DND-41 (cell line): Measurements from ENCODE around the gene METAP2.

Experiments used
- ATAC-seq: fragments of 200-7000 bp; cut with Tn5 transposase; 3 replicates; pipeline ENCODE4 v1.9.1; 2021; ENCODE audit warnings: low read depth; ENCODE audit not compliant: insufficient read depth
- DNase-seq: peaks from one replicate; pipeline ENCODE4 v3.0.0-alpha.2; 2020
- H2AFZ ChIP-seq: 2 replicates; pipeline ENCODE4 v1.6.0; 2012; ENCODE audit warnings: low read depth, low read length
- H3K27ac ChIP-seq: 2 replicates; pipeline ENCODE4 v1.5.1; 2012; ENCODE audit warnings: low read length, inconsistent platforms
- H3K27me3 ChIP-seq: fragments of 200-600 bp; sonication (generic); 2 replicates; pipeline ENCODE4 v1.6.0; 2012; ENCODE audit warnings: low read length, mild to moderate bottlenecking, inconsistent platforms; ENCODE audit not compliant: insufficient read depth, poor library complexity
- H3K36me3 ChIP-seq: 2 replicates; pipeline ENCODE4 v1.5.1; 2012; ENCODE audit warnings: low read length, inconsistent platforms; ENCODE audit not compliant: insufficient read depth
- H3K4me1 ChIP-seq: 2 replicates; pipeline ENCODE4 v1.5.1; 2012; ENCODE audit warnings: mild to moderate bottlenecking, low read length; ENCODE audit not compliant: insufficient read depth
- H3K4me2 ChIP-seq: 2 replicates; pipeline ENCODE4 v1.6.0; 2012; ENCODE audit warnings: mild to moderate bottlenecking, moderate library complexity, low read length, inconsistent platforms; ENCODE audit not compliant: insufficient read depth
- H3K4me3 ChIP-seq, 2 experiments: fragments of 200-600 bp in 1 of 2; shearing (Covaris generic) in 1 of 2; 2 replicates each; pipeline ENCODE4 v1.5.1; 2012 to 2016; ENCODE audit warnings: inconsistent platforms in 2 of 2, low read length in 2 of 2, mild to moderate bottlenecking in 2 of 2, low read depth in 1 of 2, moderate library complexity in 1 of 2
- H3K79me2 ChIP-seq: 2 replicates; pipeline ENCODE4 v1.6.0; 2012; ENCODE audit warnings: low read length, inconsistent platforms; ENCODE audit not compliant: insufficient read depth
- H3K9ac ChIP-seq: 2 replicates; pipeline ENCODE4 v1.6.0; 2012; ENCODE audit warnings: low read depth, mild to moderate bottlenecking, inconsistent platforms, low read length, moderate library complexity
- H3K9me3 ChIP-seq: 2 replicates; pipeline ENCODE4 v1.5.1; 2012; ENCODE audit warnings: low read length, moderate library complexity, mild to moderate bottlenecking, inconsistent platforms; ENCODE audit not compliant: insufficient read depth, severe bottlenecking
- H4K20me1 ChIP-seq: 2 replicates; pipeline ENCODE4 v1.6.0; 2012; ENCODE audit warnings: low read length; ENCODE audit not compliant: insufficient read depth
- EZH2 ChIP-seq: IDR thresholded peaks from 3 replicates; pipeline ENCODE4 v1.6.1; 2012; ENCODE audit warnings: borderline replicate concordance, low read depth, mild to moderate bottlenecking, moderate library complexity, low read length, inconsistent platforms; ENCODE audit not compliant: severe bottlenecking
- TF ChIP-seq, protein P1 (sequence below): IDR thresholded peaks from 2 replicates; pipeline ENCODE4 v1.5.1; 2012; ENCODE audit warnings: borderline replicate concordance, low read length, moderate library complexity, mild to moderate bottlenecking; ENCODE audit not compliant: poor library complexity, severe bottlenecking; ENCODE audit errors: extremely low read depth

METAP2 gene

DNA sequence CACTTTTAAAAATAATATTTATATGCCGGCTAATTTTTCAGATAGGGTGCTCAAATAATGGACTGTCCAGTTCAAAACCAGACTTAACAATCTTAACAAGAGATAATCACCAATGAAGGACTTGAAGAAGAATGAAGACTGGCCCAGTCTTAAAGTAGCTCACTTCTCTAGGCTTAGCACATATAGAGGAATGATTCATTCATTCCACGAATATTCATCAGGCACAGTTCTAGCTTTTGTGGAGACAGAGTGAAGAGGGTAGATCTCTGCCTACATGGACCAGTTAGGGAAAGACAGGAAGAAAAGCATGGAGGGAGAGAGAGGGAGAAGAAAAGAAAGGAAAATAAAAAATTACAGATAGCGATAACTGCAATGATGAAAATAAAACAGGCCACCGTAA is 42.8 kb upstream of the METAP2 start:
- ATAC-seq (no peak), DNase-seq (no peak)
- no peak for TF ChIP-seq EZH2
- TF ChIP-seq, protein P1, sequence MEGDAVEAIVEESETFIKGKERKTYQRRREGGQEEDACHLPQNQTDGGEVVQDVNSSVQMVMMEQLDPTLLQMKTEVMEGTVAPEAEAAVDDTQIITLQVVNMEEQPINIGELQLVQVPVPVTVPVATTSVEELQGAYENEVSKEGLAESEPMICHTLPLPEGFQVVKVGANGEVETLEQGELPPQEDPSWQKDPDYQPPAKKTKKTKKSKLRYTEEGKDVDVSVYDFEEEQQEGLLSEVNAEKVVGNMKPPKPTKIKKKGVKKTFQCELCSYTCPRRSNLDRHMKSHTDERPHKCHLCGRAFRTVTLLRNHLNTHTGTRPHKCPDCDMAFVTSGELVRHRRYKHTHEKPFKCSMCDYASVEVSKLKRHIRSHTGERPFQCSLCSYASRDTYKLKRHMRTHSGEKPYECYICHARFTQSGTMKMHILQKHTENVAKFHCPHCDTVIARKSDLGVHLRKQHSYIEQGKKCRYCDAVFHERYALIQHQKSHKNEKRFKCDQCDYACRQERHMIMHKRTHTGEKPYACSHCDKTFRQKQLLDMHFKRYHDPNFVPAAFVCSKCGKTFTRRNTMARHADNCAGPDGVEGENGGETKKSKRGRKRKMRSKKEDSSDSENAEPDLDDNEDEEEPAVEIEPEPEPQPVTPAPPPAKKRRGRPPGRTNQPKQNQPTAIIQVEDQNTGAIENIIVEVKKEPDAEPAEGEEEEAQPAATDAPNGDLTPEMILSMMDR, result no peak
- Histone ChIP-seq H3K9me3 (no peaks in the 10 kb centered on the region), H3K27ac (no peak overlapping the region), H3K79me2 (no peaks in the 10 kb centered on the region), H3K4me3 (no peak overlapping the region), H3K27me3 (no peaks in the 10 kb centered on the region), H3K4me1 (peaks cover 12% of the 10 kb centered on the region), H4K20me1 (no peaks in the 10 kb centered on the region), H3K4me2 (no peak overlapping the region), H3K36me3 (no peaks in the 10 kb centered on the region), H2AFZ (no peak overlapping the region), H3K9ac (no peak overlapping the region)

DNA sequence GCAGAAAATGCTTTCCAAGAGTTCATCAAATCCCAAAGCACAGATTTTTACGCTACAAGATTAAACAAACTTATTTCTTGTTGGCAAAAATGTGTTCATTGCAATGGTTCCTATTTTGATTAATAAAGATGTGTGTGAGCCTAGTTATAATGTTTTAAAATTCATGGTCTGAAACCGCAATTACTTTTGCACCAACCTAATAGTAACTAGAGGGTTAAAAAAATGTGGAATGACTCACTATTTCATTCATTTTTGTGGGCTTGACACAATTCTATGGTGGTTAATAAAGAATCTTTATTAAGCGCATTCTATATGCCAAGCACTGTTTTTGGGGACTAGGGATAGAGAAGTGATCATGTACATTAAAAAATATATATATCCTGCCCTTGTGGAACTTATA is 38.6 kb upstream of the METAP2 start:
- DNase-seq, result no peak
- no peaks in the 10 kb centered on the region for H3K36me3 ChIP-seq
- H3K4me2 ChIP-seq, result no peak overlapping the region
- H3K4me3 ChIP-seq, result no peak overlapping the region
- H2AFZ ChIP-seq, result no peak overlapping the region
- TF ChIP-seq, protein P1, result no peak
- no peak for TF ChIP-seq EZH2
- H4K20me1 ChIP-seq, result no peaks in the 10 kb centered on the region
- no peak overlapping the region for H3K9ac ChIP-seq
- no peaks in the 10 kb centered on the region for H3K27me3 ChIP-seq
- no peaks in the 10 kb centered on the region for H3K9me3 ChIP-seq
- no peak for ATAC-seq
- H3K79me2 ChIP-seq, result no peaks in the 10 kb centered on the region
- H3K4me1 ChIP-seq, result no peaks in the 10 kb centered on the region
- no peak overlapping the region for H3K27ac ChIP-seq

DNA sequence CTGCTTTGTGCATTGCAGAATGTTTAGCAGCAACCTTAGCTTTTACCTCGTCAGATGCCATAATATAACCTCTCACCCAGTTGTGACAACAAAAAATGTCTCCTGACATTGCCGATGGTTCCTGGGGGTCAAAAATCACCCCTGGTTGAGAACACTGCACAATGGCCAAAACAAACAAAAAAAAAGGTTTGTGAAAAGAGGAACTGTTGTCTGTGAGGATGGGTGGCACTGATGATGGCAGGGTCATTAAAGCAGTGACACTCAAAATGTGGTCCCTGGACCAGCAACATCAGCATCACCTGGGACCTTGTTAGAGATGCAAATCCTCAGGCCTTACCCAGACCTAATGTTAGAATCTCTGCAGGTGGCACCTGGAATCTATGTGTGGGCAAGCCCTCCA is 36.4 kb upstream of the METAP2 start:
- H3K9me3 ChIP-seq, result no peaks in the 10 kb centered on the region
- DNase-seq (no peak), ATAC-seq (no peak)
- no peaks in the 10 kb centered on the region for H3K36me3 ChIP-seq
- no peaks in the 10 kb centered on the region for H3K79me2 ChIP-seq
- H2AFZ ChIP-seq, result no peak overlapping the region
- no peaks in the 10 kb centered on the region for H3K4me1 ChIP-seq
- no peak overlapping the region for H3K27ac ChIP-seq
- no peak overlapping the region for H3K4me2 ChIP-seq
- no peak overlapping the region for H3K4me3 ChIP-seq
- TF ChIP-seq, protein P1, result no peak
- TF ChIP-seq EZH2, result no peak
- no peak overlapping the region for H3K9ac ChIP-seq
- H4K20me1 ChIP-seq, result no peaks in the 10 kb centered on the region
- H3K27me3 ChIP-seq, result no peaks in the 10 kb centered on the region
